ENCODE data around the gene PMVK.
"Not testable (repeated sequence)": the region's sequence is repeated elsewhere in the genome, so short reads cannot be mapped to it uniquely, and the experiment has no call there.

Gene PMVK

GRCh38 chr1:154936555-154937084, at the start of gene PMVK:
TSS of gene PMVK (minus strand) at chr1:154936719. CDS start at chr1:154936685, 34 bp downstream.
- DNase-seq (ENCODE audit: low read depth in 1 of 2, low spot score in 1 of 2) = peak; percentile 84 to 86

- no peak for DNase-seq (ENCODE audit: low read depth in 1 of 2, low spot score in 1 of 2)
Measured at GRCh38 chr1:154983776-154984466, 47.4 kb upstream of the PMVK start.

- DNase-seq (ENCODE audit: low read depth in 1 of 2, low spot score in 1 of 2) = peak; percentile 90 to 91
Measured at GRCh38 chr1:154982897-154983648, 46.6 kb upstream of the PMVK start, which contains the start of gene FLAD1. TSS of gene FLAD1 (plus strand) at chr1:154983344. CDS start at chr1:154983695, 351 bp downstream.

- no peak for DNase-seq (ENCODE audit: low read depth in 1 of 2, low spot score in 1 of 2)
Measured at GRCh38 chr1:154982341-154982740, 45.8 kb upstream of the PMVK start.

GRCh38 chr1:154978360-154978759, 41.8 kb upstream of the PMVK start:
- DNase-seq (ENCODE audit: low read depth in 1 of 2, low spot score in 1 of 2) = no peak

GRCh38 chr1:154977762-154978161, 41.2 kb upstream of the PMVK start:
- not testable (repeated sequence) for DNase-seq (ENCODE audit: low read depth in 1 of 2, low spot score in 1 of 2)

GRCh38 chr1:154975409-154976059, 39.0 kb upstream of the PMVK start:
- peak; percentile 11 to 38 for DNase-seq (ENCODE audit: low read depth in 1 of 2, low spot score in 1 of 2)

GRCh38 chr1:154974808-154975408, 38.4 kb upstream of the PMVK start:
- DNase-seq (ENCODE audit: low read depth in 1 of 2, low spot score in 1 of 2) = peak; percentile 85 to 88

- peak; percentile 88 to 94 for DNase-seq (ENCODE audit: low read depth in 1 of 2, low spot score in 1 of 2)
Measured at GRCh38 chr1:154974102-154974807, 37.7 kb upstream of the PMVK start, which contains the start of gene CKS1B. TSS of gene CKS1B (plus strand) at chr1:154974681. CDS start at chr1:154974746, 65 bp downstream.

- peak; percentile 76 to 85 for DNase-seq (ENCODE audit: low read depth in 1 of 2, low spot score in 1 of 2)
Measured at GRCh38 chr1:154973344-154974101, 37.0 kb upstream of the PMVK start.

- DNase-seq (ENCODE audit: low read depth in 1 of 2, low spot score in 1 of 2) = no peak
Measured at GRCh38 chr1:154972517-154973343, 36.2 kb upstream of the PMVK start.

- no peak for DNase-seq (ENCODE audit: low read depth in 1 of 2, low spot score in 1 of 2)
Measured at GRCh38 chr1:154972213-154972516, 35.6 kb upstream of the PMVK start.

GRCh38 chr1:154971341-154971998, 35.0 kb upstream of the PMVK start:
- no peak for DNase-seq (ENCODE audit: low read depth in 1 of 2, low spot score in 1 of 2)

GRCh38 chr1:154970631-154971340, 34.3 kb upstream of the PMVK start, which contains the start of gene SHC1:
TSS of gene SHC1 (minus strand) at chr1:154970747. CDS start at chr1:154970526, 221 bp downstream.
- DNase-seq (ENCODE audit: low read depth in 1 of 2, low spot score in 1 of 2) = no peak

- DNase-seq (ENCODE audit: low read depth in 1 of 2, low spot score in 1 of 2) = no peak
Measured at GRCh38 chr1:154969860-154970452, 33.4 kb upstream of the PMVK start.

- DNase-seq (ENCODE audit: low read depth in 1 of 2, low spot score in 1 of 2) = no peak
Measured at GRCh38 chr1:154969246-154969645, 32.7 kb upstream of the PMVK start.

GRCh38 chr1:154968731-154969130, 32.2 kb upstream of the PMVK start:
- DNase-seq (ENCODE audit: low read depth in 1 of 2, low spot score in 1 of 2) = no peak

Data from stimulated activated CD4-positive, alpha-beta T cell treated with anti-CD3 and anti-CD28 coated beads, Interleukin-15, amount 100 ng/mL, for 1 hour (primary cell).